T-helper 2 cell treated with Interferon-gamma antibody and Interleukin-4, amounts not matched to agents 100 ng/mL and 5 ng/mL, for 36 hours (primary cell): ENCODE data around the gene IFNAR1. TPM values are rescaled to one million over a fixed set of nuclear protein-coding genes. Genes with fewer than 3 reads are reported as not detected.

Experiments
- intact Hi-C: fragments of 100-400 bp; cut with micrococcal nuclease; formaldehyde crosslinking; loops from one replicate; pipeline ENCODE4 v1.15.1; 2023
- total RNA-seq: library from RNA; stranded (reverse); gene quantifications from 2 replicates; pipeline ENCODE4 v1.2.3, GENCODE V29; 2022

Gene IFNAR1
- total RNA-seq: 32.3 and 33.6 TPM in 2 replicates

DNA sequence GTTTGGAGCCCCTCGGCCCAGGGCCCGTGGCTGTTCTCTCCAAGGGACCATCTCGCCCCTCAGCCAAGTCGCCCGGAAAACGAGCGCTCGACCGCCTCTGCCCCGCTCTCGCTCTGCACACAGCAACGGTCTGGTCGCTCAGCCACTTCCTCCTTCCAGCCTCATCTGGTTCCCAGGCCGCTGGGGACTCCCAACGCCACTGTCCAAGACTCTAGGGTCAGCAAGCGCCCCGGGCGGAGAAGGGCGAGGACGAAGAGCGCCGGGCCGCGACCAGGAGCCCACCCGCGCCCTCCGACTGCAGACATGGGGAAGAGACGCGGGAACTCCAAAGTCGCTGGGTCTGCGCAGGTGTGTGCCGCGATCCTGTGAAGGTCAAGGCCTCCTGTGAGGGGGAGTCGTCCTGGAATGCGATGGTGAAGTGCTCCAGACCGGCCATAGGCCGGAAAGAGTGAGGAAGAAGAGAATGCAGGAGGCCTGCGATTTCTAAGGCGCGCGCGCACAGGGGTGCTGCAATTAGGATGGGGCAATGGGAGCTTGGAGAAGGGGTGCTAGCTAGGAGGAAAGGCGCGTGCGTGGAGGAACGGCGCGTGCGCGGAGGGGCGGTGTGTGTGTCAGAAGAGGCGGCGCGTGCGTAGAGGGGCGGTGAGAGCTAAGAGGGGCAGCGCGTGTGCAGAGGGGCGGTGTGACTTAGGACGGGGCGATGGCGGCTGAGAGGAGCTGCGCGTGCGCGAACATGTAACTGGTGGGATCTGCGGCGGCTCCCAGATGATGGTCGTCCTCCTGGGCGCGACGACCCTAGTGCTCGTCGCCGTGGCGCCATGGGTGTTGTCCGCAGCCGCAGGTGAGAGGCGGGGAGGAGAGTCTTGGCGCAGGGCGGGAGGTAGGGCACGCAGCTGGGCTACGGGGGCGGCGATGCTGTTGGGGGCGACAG is at the start of gene IFNAR1:
TSS of gene IFNAR1 (plus strand) at position 680 of the 931 bp plus-strand sequence. CDS start at position 766, 86 bp downstream.
- intact Hi-C loops: loop anchor here (1.0 to 5.0 kb wide), 5 partner anchors 38 to 218 kb away; partner anchors contain the start of genes GART and IL10RB

- intact Hi-C loops: no loop called here
Measured at GRCh38 chr21:33278721-33279120, 46.0 kb upstream of the IFNAR1 start.

- intact Hi-C loops: no loop called here
Measured at GRCh38 chr21:33279330-33279820, 45.4 kb upstream of the IFNAR1 start.

DNA sequence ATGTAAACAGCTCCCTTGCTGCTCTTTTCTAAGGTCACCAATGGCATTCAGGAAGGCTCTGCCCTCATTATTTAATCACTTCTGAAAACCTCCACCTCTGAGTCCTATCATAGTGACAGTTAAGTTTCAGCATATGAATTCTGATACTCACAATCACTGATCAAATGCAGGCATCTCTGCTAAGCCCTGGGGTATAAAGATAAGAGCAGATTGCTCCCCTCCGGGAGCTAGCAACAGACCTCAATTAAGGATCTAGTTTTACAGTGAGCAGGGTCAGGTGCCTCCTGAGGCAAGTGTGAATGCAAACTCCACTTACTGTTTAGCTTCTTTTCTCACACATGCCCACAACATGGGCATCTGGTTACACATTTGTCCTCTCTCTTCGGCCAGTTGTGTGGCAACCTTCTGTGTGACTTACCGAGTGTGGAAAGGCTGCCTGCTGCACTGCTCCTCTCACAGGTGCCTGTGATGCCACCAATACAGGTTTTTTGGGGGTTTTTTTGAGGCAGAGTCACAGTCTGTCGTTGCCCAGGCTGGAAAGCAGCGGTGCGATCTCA is 43.6 kb upstream of the IFNAR1 start:
- intact Hi-C loops: no loop called here

GRCh38 chr21:33283203-33283602 is 41.6 kb upstream of the IFNAR1 start:
- intact Hi-C loops: no loop called here

GRCh38 chr21:33286076-33286475 is 38.7 kb upstream of the IFNAR1 start:
- intact Hi-C loops: no loop called here

DNA sequence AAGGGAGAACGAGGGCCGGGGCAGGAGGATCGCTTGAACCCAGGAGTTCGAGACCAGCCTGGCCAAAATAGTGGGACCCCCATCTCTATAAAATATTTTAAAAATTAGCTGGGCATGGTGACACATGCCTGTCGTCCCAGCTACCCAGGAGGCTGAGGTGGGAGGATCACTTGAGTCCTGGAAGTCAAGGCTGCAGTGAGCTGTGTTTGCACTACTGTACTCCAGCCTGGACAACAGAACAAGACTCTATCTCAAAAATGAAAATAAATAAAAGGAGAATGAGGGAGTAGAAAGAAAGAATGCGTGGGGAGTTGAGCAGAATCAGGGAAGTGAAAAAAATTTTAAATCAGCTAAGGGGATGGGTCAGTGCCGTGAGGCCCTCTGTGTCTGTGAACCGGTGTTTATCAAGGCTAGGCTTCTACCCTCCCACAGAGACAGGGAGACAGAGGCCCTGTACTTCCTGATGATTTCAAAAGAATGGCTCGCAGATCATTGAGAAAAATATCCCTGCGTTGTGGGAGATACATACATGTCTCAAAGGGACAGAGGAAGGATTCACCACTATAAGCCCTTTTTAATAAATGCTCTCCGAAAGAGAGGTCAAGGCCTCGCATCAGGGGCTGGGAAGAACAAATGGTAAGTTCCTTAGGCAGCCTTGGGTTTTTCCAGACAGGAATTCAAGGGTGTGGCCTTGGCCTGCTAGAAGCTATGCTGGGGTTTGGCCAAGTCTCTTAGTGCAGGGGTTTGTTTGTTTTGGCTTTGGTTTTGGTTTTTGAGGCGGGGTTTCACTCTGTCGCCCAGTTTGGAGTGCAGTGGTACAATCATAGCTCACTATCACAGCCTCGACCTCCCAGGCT is 37.9 kb upstream of the IFNAR1 start:
- intact Hi-C loops: no loop called here

DNA sequence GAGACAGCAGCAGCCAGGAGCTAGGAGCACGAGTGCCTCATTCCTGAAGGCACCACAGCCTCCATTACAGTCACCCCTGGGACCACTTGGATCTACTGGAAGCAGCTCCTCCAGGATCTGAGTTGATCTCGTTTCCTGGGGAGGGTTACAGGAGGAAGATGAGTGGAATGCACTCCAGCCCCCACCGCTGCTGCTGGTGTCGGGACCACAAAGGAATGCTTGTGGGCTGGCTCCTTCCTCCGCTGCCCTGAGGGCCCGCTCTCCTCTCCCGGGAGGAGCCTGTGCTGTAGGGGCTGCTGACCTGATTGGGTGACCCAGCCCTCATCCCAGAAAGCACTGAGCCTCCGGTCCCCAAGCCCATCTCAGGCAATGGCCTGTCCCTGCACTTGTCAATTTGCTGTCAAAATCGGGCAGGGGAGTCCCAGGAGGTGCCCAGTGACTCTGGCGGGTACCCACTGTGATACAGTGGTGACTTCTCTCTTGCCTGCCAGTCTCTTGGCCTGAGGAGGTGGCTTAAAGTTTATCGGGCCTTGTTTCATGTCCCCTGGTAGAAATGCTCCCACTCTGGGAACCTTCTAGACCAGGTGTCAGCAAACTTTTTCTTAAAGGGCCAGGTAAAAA is 35.5 kb upstream of the IFNAR1 start:
- intact Hi-C loops: no loop called here

- intact Hi-C loops: no loop called here
Measured at GRCh38 chr21:33290441-33290840, 34.3 kb upstream of the IFNAR1 start.

DNA sequence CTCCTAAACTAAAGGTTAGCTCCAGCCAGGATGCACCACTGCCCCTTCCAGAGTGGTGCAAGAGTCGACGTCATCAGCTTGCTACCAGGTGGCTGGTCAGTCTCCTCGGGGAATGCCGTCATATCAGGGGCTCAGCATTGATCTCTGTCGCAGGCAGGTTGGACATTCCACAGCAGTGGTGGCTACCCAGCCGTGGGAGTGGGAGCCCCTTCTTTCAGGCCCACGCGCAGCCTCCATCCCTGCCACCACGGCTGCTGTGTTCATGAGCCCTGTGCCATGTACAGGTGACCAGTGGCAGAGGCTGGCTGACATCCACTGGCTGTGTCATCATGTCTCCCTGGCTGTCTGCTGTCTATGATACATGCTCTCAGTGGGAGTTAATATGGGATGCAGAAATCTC is 33.1 kb upstream of the IFNAR1 start:
- intact Hi-C loops: no loop called here

DNA sequence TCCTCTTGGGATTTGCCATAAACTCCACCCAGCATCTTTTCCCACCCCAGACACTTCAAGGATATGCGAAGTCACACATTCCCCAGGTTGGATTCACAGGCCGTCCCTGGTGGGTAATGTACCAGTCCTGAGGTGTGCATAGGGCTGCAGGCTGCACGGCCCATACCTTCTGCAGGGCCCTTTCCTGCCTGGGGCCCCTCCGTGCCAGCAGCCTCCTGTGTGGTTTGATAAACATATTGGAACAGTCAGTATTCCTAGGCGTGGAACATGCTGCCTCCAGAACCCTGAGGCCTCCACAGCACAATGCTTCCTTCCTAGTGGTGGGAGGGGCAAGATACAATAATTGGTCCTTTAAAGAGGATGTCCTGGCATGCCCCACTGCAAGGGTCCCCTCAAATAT is 32.0 kb upstream of the IFNAR1 start:
- intact Hi-C loops: no loop called here

GRCh38 chr21:33293136-33293535 is 31.6 kb upstream of the IFNAR1 start:
- intact Hi-C loops: no loop called here

GRCh38 chr21:33293811-33294216 is 31.0 kb upstream of the IFNAR1 start:
- intact Hi-C loops: no loop called here

DNA sequence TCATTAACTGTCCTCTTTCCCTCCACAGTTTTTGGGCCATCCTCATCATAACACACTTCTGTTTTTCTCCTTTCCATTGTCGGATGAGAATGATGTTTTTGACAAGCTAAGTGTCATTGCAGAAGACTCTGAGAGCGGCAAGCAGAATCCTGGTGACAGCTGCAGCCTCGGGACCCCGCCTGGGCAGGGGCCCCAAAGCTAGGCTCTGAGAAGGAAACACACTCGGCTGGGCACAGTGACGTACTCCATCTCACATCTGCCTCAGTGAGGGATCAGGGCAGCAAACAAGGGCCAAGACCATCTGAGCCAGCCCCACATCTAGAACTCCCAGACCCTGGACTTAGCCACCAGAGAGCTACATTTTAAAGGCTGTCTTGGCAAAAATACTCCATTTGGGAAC is 28.6 kb upstream of the IFNAR1 start:
- intact Hi-C loops: no loop called here

GRCh38 chr21:33299181-33299752 is 25.5 kb upstream of the IFNAR1 start:
- intact Hi-C loops: no loop called here

DNA sequence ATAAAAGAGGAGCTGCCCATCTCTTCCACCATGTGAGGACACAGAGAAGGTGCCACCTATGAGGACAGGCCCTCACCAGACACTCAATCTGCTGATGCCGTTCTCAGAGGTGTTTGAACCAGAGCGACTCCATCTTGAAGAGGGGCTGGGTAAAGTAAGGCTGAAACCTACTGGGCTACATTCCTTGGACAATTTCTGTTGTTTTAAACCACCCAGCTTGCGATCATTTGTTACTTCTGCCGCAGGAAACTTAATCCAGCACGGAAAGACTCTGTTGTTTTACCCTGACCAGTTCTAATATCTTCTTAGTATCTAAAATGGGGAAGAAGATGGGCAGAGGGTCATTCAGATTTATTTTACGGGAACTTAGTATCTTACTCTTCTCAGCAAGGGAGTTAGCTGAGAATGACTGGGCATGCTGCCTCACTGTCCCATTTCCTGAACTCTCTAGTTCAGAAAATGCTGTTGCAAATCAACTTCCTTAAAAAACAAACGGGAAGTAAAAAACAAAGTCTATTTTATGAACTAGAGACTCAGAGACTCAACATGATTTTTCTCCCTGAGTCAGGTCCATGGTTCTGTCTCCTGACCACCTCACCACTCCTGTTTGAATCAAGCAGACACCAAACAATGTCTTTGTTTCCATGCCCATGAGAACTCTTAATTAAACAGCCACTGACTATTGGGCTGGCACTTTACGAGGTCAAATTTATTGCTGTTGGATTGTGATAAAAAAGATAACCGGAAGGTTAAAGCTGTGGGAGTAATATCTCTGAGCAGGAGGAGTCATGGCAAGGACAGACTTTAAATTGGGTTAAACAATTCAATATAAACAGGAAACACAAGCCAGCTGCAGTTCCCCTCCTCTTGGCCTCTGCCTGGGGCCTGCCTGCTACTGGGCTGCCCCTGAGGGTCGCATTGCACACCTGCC is 23.8 kb upstream of the IFNAR1 start:
- intact Hi-C loops: no loop called here

DNA sequence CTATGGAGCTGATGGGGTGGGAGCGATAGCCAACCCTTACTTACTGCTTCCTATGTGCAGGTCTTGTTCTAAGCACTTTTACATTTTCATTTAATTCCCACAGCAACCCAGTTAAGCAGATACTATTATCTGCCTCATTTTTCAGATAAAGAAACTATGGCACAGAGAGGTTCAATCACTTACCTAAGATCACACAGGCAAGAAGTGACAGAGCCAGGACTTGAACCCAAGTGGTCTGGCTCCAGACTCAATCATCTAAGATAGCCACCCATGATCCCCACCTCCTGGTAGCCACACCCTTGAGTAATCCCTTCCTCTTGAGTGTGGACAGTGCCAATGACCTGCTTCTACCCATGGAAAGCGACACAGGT is 23.2 kb upstream of the IFNAR1 start:
- intact Hi-C loops: no loop called here

DNA sequence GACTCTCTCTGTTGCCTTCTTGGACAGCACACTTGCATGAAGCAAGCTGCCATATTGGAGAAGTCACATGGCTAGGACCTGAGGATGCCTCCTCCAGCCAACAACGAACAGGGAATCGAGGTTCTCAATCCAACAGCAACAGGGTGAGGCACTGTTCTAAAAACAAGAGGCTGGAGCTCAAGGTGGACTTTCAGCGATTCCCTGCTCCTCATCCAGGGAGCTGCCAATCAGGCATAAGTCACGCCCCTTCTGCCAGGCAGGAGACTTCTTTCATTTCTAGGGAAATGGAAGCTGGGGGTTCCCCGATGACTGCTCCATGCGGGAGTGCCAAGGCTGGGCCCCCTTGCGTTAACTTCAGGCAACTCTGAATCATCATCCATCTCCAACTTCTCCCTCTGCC is 22.7 kb upstream of the IFNAR1 start:
- intact Hi-C loops: no loop called here

GRCh38 chr21:33302796-33303195 is 22.0 kb upstream of the IFNAR1 start:
- intact Hi-C loops: no loop called here

DNA sequence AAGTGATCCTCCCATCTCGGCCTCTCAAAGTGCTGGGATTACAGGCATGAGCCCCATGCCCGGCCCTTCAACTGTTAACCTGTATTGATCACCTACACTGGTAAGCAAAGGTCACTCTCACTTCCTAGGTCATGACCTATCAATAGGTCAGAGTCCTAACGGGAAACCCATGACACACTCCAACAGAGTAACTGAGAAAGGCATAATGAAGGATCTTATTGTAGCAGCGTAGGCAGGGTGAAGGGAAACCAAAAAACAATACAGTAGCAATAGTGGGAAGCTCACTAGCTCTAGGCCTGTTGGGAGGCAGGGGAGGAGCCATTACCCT is 19.5 kb upstream of the IFNAR1 start:
- intact Hi-C loops: no loop called here
